ENCODE measurements around the gene EPN1. TPM values are rescaled to one million over a fixed set of nuclear protein-coding genes. Genes with fewer than 3 reads are reported as not detected.
A peak's percentile ranks its signal among the peaks of the same experiment; 100 is the strongest.

EPN1 gene
- total and polyA plus RNA-seq, 2 of the 13 experiments (the other 11 are each of a cell fraction or from before 2014, with no cell fraction given), result 28.9 to 31.7 TPM

GRCh38 chr19:55683449-55684261 lies 8.6 kb downstream of the EPN1 start (continued):
- no peak for TF ChIP-seq PLSCR1 (CRISPR knock-in tag; IDR thresholded peaks at IDR 0.05; ENCODE audit: borderline replicate concordance)
- no peak for TF ChIP-seq ZFP36L2 (CRISPR knock-in tag; IDR thresholded peaks at IDR 0.05)
- no peak for TF ChIP-seq ZNF362 (CRISPR knock-in tag; IDR thresholded peaks at IDR 0.05; ENCODE audit: borderline replicate concordance)
- no peak; the same call in 1 of the 2 replicates for TF ChIP-seq AHDC1 (CRISPR knock-in tag; IDR thresholded peaks at IDR 0.05; ENCODE audit: borderline replicate concordance)
- TF ChIP-seq HNF1A (IDR thresholded peaks at IDR 0.05; ENCODE audit: low read depth), result peak; percentile 41; the same call in 1 of the 2 replicates
- TF ChIP-seq HNF1A (CRISPR knock-in tag; IDR thresholded peaks at IDR 0.05; ENCODE audit: borderline replicate concordance), result peak; percentile 30; the same call in 1 of the 2 replicates
- peak; percentile 59; the same call in 1 of the 2 replicates for TF ChIP-seq YEATS2 (CRISPR knock-in tag; IDR thresholded peaks at IDR 0.05; ENCODE audit: borderline replicate concordance)
- TF ChIP-seq ELF1 (CRISPR knock-in tag; IDR thresholded peaks at IDR 0.05), result peak; percentile 57; the same call in 1 of the 2 replicates
- no peak for TF ChIP-seq NR1H2 (CRISPR knock-in tag; IDR thresholded peaks at IDR 0.05; ENCODE audit: borderline replicate concordance, low read depth)
- TF ChIP-seq EP300 (IDR thresholded peaks at IDR 0.05; ENCODE audit: low read depth in 2 of 2, low read length in 2 of 2), result peak in 1 of 2 experiments; percentile 27; a peak in 1 of 4 replicates
- no peak for TF ChIP-seq EP300 (CRISPR knock-in tag; IDR thresholded peaks at IDR 0.05; ENCODE audit: borderline replicate concordance)
- no peak for TF ChIP-seq STAT5B (CRISPR knock-in tag; IDR thresholded peaks at IDR 0.05)
- peak; percentile 77; the same call in 1 of the 2 replicates for TF ChIP-seq ETV5 (CRISPR knock-in tag; IDR thresholded peaks at IDR 0.05; ENCODE audit: borderline replicate concordance)
- TF ChIP-seq ZZZ3 (CRISPR knock-in tag; IDR thresholded peaks at IDR 0.05; ENCODE audit: borderline replicate concordance), result no peak
- no peak for TF ChIP-seq ZBTB7B (CRISPR knock-in tag; IDR thresholded peaks at IDR 0.05)
